ENCODE results near the gene MTRR.

MTRR gene

GRCh38 chr5:7868773-7869473 is at the start of gene MTRR, which contains the start of gene FASTKD3:
Gene MTRR (plus strand): TSS chr5:7869148. CDS start chr5:7870795, 1,647 bp downstream.
Gene FASTKD3 (minus strand): TSS chr5:7869031. CDS start chr5:7868083, 948 bp downstream.
- peak; percentile 97 for DNase-seq (ENCODE audit: low read depth, low spot score)

GRCh38 chr5:7822449-7822848 is 46.5 kb upstream of the MTRR start:
- DNase-seq (ENCODE audit: low read depth, low spot score), result no peak

GRCh38 chr5:7823594-7823993 is 45.4 kb upstream of the MTRR start:
- DNase-seq (ENCODE audit: low read depth, low spot score), result no peak

- DNase-seq (ENCODE audit: low read depth, low spot score), result no peak
These were observed 44.0 kb upstream of the MTRR start for GRCh38 chr5:7824995-7825394.

- no peak for DNase-seq (ENCODE audit: low read depth, low spot score)
These were observed 43.3 kb upstream of the MTRR start for GRCh38 chr5:7825630-7826029.

GRCh38 chr5:7827610-7828009 is 41.3 kb upstream of the MTRR start:
- DNase-seq (ENCODE audit: low read depth, low spot score), result peak; percentile 41

- no peak for DNase-seq (ENCODE audit: low read depth, low spot score)
These were observed 40.7 kb upstream of the MTRR start for GRCh38 chr5:7828269-7828668.

- DNase-seq (ENCODE audit: low read depth, low spot score), result no peak
These were observed 34.0 kb upstream of the MTRR start for GRCh38 chr5:7834982-7835381.

GRCh38 chr5:7837403-7837802 is 31.5 kb upstream of the MTRR start:
- no peak for DNase-seq (ENCODE audit: low read depth, low spot score)

GRCh38 chr5:7842531-7842930 is 26.4 kb upstream of the MTRR start:
- DNase-seq (ENCODE audit: low read depth, low spot score), result no peak

GRCh38 chr5:7844901-7845300 is 24.0 kb upstream of the MTRR start:
- no peak for DNase-seq (ENCODE audit: low read depth, low spot score)

- no peak for DNase-seq (ENCODE audit: low read depth, low spot score)
These were observed 23.4 kb upstream of the MTRR start for GRCh38 chr5:7845557-7845956.

- no peak for DNase-seq (ENCODE audit: low read depth, low spot score)
These were observed 22.6 kb upstream of the MTRR start for GRCh38 chr5:7846327-7846726.

GRCh38 chr5:7848296-7848695 is 20.7 kb upstream of the MTRR start:
- DNase-seq (ENCODE audit: low read depth, low spot score), result no peak

GRCh38 chr5:7849681-7850394 is 19.1 kb upstream of the MTRR start:
- peak; percentile 40 for DNase-seq (ENCODE audit: low read depth, low spot score)

GRCh38 chr5:7850395-7851239 is 18.3 kb upstream of the MTRR start, which contains the start of gene CFAP90:
Gene CFAP90 (minus strand): TSS chr5:7851133. CDS start chr5:7851021, 112 bp downstream.
- peak; percentile 83 for DNase-seq (ENCODE audit: low read depth, low spot score)

GRCh38 chr5:7851240-7851592 is 17.7 kb upstream of the MTRR start:
- no peak for DNase-seq (ENCODE audit: low read depth, low spot score)

GRCh38 chr5:7851617-7852289 is 17.2 kb upstream of the MTRR start:
- peak; percentile 77 for DNase-seq (ENCODE audit: low read depth, low spot score)

- DNase-seq (ENCODE audit: low read depth, low spot score), result peak; percentile 24
These were observed 16.4 kb upstream of the MTRR start for GRCh38 chr5:7852542-7852941.

- DNase-seq (ENCODE audit: low read depth, low spot score), result no peak
These were observed 16.0 kb upstream of the MTRR start for GRCh38 chr5:7852988-7853387.

- no peak for DNase-seq (ENCODE audit: low read depth, low spot score)
These were observed 13.3 kb upstream of the MTRR start for GRCh38 chr5:7855611-7856010.

- DNase-seq (ENCODE audit: low read depth, low spot score), result peak; percentile 65
These were observed 12.1 kb upstream of the MTRR start for GRCh38 chr5:7856855-7857254.

Measured in astrocyte of the hippocampus (primary cell).